Esophagus muscularis mucosa (tissue), 3 donors: Measurements from ENCODE around the gene ASPSCR1.

Experiments used
- CTCF ChIP-seq, 3 experiments: fragments of 200-600 bp in 2 of 3; fragments of 450-650 bp in 1 of 3; sonication (generic) in 2 of 3; IDR thresholded peaks; one replicate each; pipeline ENCODE4 v1.5.1; 2017 to 2019; ENCODE audit warnings: antibody characterized with exemption in 3 of 3, mild to moderate bottlenecking in 2 of 3, moderate library complexity in 1 of 3
- POLR2A ChIP-seq: fragments of 450-650 bp; IDR thresholded peaks from one replicate; pipeline ENCODE4 v1.6.1; 2017; ENCODE audit warnings: antibody characterized with exemption, moderate library complexity, mild to moderate bottlenecking, low read depth
- POLR2AphosphoS5 ChIP-seq, 2 donors: sonication (generic); formaldehyde crosslinking; IDR thresholded peaks; one replicate each; pipeline ENCODE4 v1.6.1; 2017; ENCODE audit warnings: antibody characterized with exemption in 2 of 2

DNA sequence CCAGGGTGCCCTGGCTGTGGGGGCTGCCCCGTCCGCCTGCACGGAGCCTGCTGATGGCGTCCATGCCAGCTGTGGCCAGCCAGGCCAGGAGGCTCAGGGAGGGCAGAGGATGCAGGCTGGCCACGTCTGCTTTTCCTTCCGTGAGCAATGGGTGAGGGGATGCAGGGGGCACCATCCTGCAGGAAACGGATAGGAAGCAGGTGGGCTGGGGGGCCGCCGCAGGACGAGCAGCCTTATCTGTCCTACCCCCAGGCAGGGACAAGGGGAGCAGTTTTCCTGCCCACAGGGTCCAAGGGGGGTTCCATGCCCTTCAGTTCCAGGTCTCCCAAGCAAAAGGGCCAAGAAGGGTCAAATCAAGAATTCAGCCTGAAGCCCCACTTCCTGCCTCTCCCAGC lies 81.4 kb downstream of the ASPSCR1 start:
- no peak for TF ChIP-seq CTCF (IDR thresholded peaks at IDR 0.05)
- TF ChIP-seq POLR2AphosphoS5 (IDR thresholded peaks at IDR 0.05), result no peak
- no peak for TF ChIP-seq POLR2A
